GM18519 (cell line): ENCODE data around the gene EIF3L.
A peak's percentile ranks its signal among the peaks of the same experiment; 100 is the strongest.

Experiments used
- ATAC-seq: cut with Tn5 transposase; IDR thresholded peaks from one replicate; pipeline ENCODE4 v1.9.1; 2021; ENCODE audit warnings: mild to moderate bottlenecking, moderate library complexity; ENCODE audit not compliant: unreplicated experiment, low FRiP score

Gene EIF3L

GRCh38 chr22:37898441-37899181 lies 49.4 kb downstream of the EIF3L start:
- no peak for ATAC-seq

- ATAC-seq, result no peak
Measured at GRCh38 chr22:37904572-37905533, 55.6 kb downstream of the EIF3L start.

- peak; percentile 60 for ATAC-seq
Measured at GRCh38 chr22:37905534-37906363, 56.5 kb downstream of the EIF3L start, which contains the start of gene MICALL1. Gene MICALL1, plus strand, starts transcription at chr22:37906297. Its CDS starts 126 bp downstream, at chr22:37906423.

- peak; percentile 14 for ATAC-seq
Measured at GRCh38 chr22:37906364-37907008, 57.3 kb downstream of the EIF3L start.

- ATAC-seq, result no peak
Measured at GRCh38 chr22:37907036-37907954, 58.1 kb downstream of the EIF3L start.

GRCh38 chr22:37909766-37910165 lies 60.5 kb downstream of the EIF3L start:
- no peak for ATAC-seq

- no peak for ATAC-seq
Measured at GRCh38 chr22:37910890-37911672, 61.9 kb downstream of the EIF3L start.

GRCh38 chr22:37911697-37912096 lies 62.5 kb downstream of the EIF3L start:
- no peak for ATAC-seq

GRCh38 chr22:37912171-37912570 lies 63.0 kb downstream of the EIF3L start:
- ATAC-seq, result no peak

GRCh38 chr22:37913233-37913721 lies 64.1 kb downstream of the EIF3L start:
- ATAC-seq, result no peak

- no peak for ATAC-seq
Measured at GRCh38 chr22:37916311-37916710, 67.1 kb downstream of the EIF3L start.

- no peak for ATAC-seq
Measured at GRCh38 chr22:37917874-37918548, 68.8 kb downstream of the EIF3L start.

GRCh38 chr22:37918580-37919270 lies 69.5 kb downstream of the EIF3L start:
- no peak for ATAC-seq

GRCh38 chr22:37920126-37920525 lies 70.9 kb downstream of the EIF3L start:
- ATAC-seq, result no peak

GRCh38 chr22:37922191-37922590 lies 73.0 kb downstream of the EIF3L start:
- no peak for ATAC-seq

GRCh38 chr22:37923927-37924326 lies 74.7 kb downstream of the EIF3L start:
- ATAC-seq, result no peak
